ENCODE measurements around the gene EPN3. TPM values are rescaled to one million over a fixed set of nuclear protein-coding genes. Genes with fewer than 3 reads are reported as not detected.

EPN3 gene
- total RNA-seq, 2 experiments from 2014 or later = 0.28 TPM; not detected in 1

GRCh38 chr17:50590946-50591737 is 58.6 kb downstream of the EPN3 start:
- Histone ChIP-seq H3K36me3 (ENCODE audit: insufficient read depth, low read length) (no peaks in the 10 kb centered on the region), H3K9me3 (ENCODE audit: low read length) (no peaks in the 10 kb centered on the region), H3K9me2 (ENCODE audit: insufficient read depth, low read length) (no peaks in the 10 kb centered on the region), H3K4me1 (ENCODE audit: insufficient read depth, low read length, poor library complexity, severe bottlenecking) (no peaks in the 10 kb centered on the region), H3K27ac (ENCODE audit: low read depth, low read length, poor library complexity, severe bottlenecking) (no peak overlapping the region), H3K4me3 (ENCODE audit: low read depth, low read length, poor library complexity, severe bottlenecking) (no peak overlapping the region), H4K20me1 (ENCODE audit: insufficient read depth, low read length) (no peaks in the 10 kb centered on the region), H3K79me2 (ENCODE audit: insufficient read depth, low read depth, low read length) (no peaks in the 10 kb centered on the region), H2AFZ (ENCODE audit: low read length) (no peak overlapping the region), H3K4me2 (ENCODE audit: low read length) (no peak overlapping the region)
- intact Hi-C loops (cut with micrococcal nuclease; ENCODE audit: unreplicated experiment) = no loop called here
- ChIA-PET POLR2A (no interaction called here), CTCF (ENCODE audit: unreplicated experiment) (no interaction called here)
- DNase-seq (ENCODE audit: low spot score) = no peak
- no TSS peak for BruUV-seq (replicated peaks)
- no peak for TF ChIP-seq CTCF (conservative IDR thresholded peaks at IDR 0.05; ENCODE audit: low read length)
- no peak for TF ChIP-seq EZH2phosphoT487 (IDR thresholded peaks at IDR 0.05; ENCODE audit: borderline replicate concordance, low read depth, low read length)

GRCh38 chr17:50593321-50593720 is 60.8 kb downstream of the EPN3 start:
- ChIA-PET CTCF (ENCODE audit: unreplicated experiment) (no interaction called here), POLR2A (no interaction called here)
- Histone ChIP-seq H2AFZ (ENCODE audit: low read length) (no peak overlapping the region), H3K9me3 (ENCODE audit: low read length) (no peaks in the 10 kb centered on the region), H4K20me1 (ENCODE audit: insufficient read depth, low read length) (no peaks in the 10 kb centered on the region), H3K36me3 (ENCODE audit: insufficient read depth, low read length) (no peaks in the 10 kb centered on the region), H3K9me2 (ENCODE audit: insufficient read depth, low read length) (no peaks in the 10 kb centered on the region), H3K4me2 (ENCODE audit: low read length) (no peak overlapping the region), H3K79me2 (ENCODE audit: insufficient read depth, low read depth, low read length) (no peaks in the 10 kb centered on the region), H3K27ac (ENCODE audit: low read depth, low read length, poor library complexity, severe bottlenecking) (no peak overlapping the region), H3K4me3 (ENCODE audit: low read depth, low read length, poor library complexity, severe bottlenecking) (no peak overlapping the region), H3K4me1 (ENCODE audit: insufficient read depth, low read length, poor library complexity, severe bottlenecking) (peaks cover 2% of the 10 kb centered on the region)
- intact Hi-C loops (cut with micrococcal nuclease; ENCODE audit: unreplicated experiment) = no loop called here
- DNase-seq (ENCODE audit: low spot score) = no peak
- TF ChIP-seq EZH2phosphoT487 (IDR thresholded peaks at IDR 0.05; ENCODE audit: borderline replicate concordance, low read depth, low read length) (no peak), CTCF (conservative IDR thresholded peaks at IDR 0.05; ENCODE audit: low read length) (no peak)
- no TSS peak for BruUV-seq (replicated peaks)

Other genes starting within 250 kb of the EPN3 start
- gene XYLT2, start 186.6 kb upstream of the EPN3 start, total RNA-seq (2014; rRNA removed; shearing (Covaris generic)) = 22.4 and 22.5 TPM in 2 replicates
- gene XYLT2, start 186.6 kb upstream of the EPN3 start, total RNA-seq (2022) = 20.9 and 25.5 TPM in 2 replicates
- gene MRPL27, start 159.6 kb upstream of the EPN3 start, total RNA-seq (2014; rRNA removed; shearing (Covaris generic)) = 80.2 and 85.1 TPM in 2 replicates
- 63.9 and 68.8 TPM in 2 replicates for gene MRPL27, start 159.6 kb upstream of the EPN3 start, total RNA-seq (2022)
- gene EME1, start 159.5 kb upstream of the EPN3 start, total RNA-seq (2014; rRNA removed; shearing (Covaris generic)) = 25.2 and 34.0 TPM in 2 replicates
- gene EME1, start 159.5 kb upstream of the EPN3 start, total RNA-seq (2022) = 34.2 and 38.2 TPM in 2 replicates
- 81.9 and 87.4 TPM in 2 replicates for gene LRRC59, start 135.2 kb upstream of the EPN3 start, total RNA-seq (2014; rRNA removed; shearing (Covaris generic))
- gene LRRC59, start 135.2 kb upstream of the EPN3 start, total RNA-seq (2022) = 111 and 125 TPM in 2 replicates
- 38.6 and 48.1 TPM in 2 replicates for gene ACSF2, start 106.5 kb upstream of the EPN3 start, total RNA-seq (2014; rRNA removed; shearing (Covaris generic))
- 42.7 and 48.2 TPM in 2 replicates for gene ACSF2, start 106.5 kb upstream of the EPN3 start, total RNA-seq (2022)
- gene CHAD, start 63.9 kb upstream of the EPN3 start, total RNA-seq (2014; rRNA removed; shearing (Covaris generic)) = not detected in 2 replicates
- gene CHAD, start 63.9 kb upstream of the EPN3 start, total RNA-seq (2022) = not detected in 2 replicates
- gene RSAD1, start 53.9 kb upstream of the EPN3 start, total RNA-seq (2014; rRNA removed; shearing (Covaris generic)) = 22.6 and 25.0 TPM in 2 replicates
- gene RSAD1, start 53.9 kb upstream of the EPN3 start, total RNA-seq (2022) = 27.9 and 28.1 TPM in 2 replicates
- 3.0 and 5.0 TPM in 2 replicates for gene MYCBPAP, start 24.3 kb upstream of the EPN3 start, total RNA-seq (2014; rRNA removed; shearing (Covaris generic))
- 6.8 and 7.8 TPM in 2 replicates for gene MYCBPAP, start 24.3 kb upstream of the EPN3 start, total RNA-seq (2022)
- gene SPATA20, start 14.4 kb downstream of the EPN3 start, total RNA-seq (2014; rRNA removed; shearing (Covaris generic)) = 4.5 and 8.3 TPM in 2 replicates
- 7.9 and 11.5 TPM in 2 replicates for gene SPATA20, start 14.4 kb downstream of the EPN3 start, total RNA-seq (2022)
- not detected in 2 replicates for gene CACNA1G, start 28.0 kb downstream of the EPN3 start, total RNA-seq (2014; rRNA removed; shearing (Covaris generic))
- gene CACNA1G, start 28.0 kb downstream of the EPN3 start, total RNA-seq (2022) = not detected in 2 replicates
- not detected in 2 replicates for gene ABCC3, start 102.1 kb downstream of the EPN3 start, total RNA-seq (2014; rRNA removed; shearing (Covaris generic))
- not detected in 2 replicates for gene ABCC3, start 102.1 kb downstream of the EPN3 start, total RNA-seq (2022)
- 25.7 and 27.7 TPM in 2 replicates for gene ANKRD40, start 175.2 kb downstream of the EPN3 start, total RNA-seq (2014; rRNA removed; shearing (Covaris generic))
- gene ANKRD40, start 175.2 kb downstream of the EPN3 start, total RNA-seq (2022) = 47.9 and 50.4 TPM in 2 replicates
- gene LUC7L3, start 186.9 kb downstream of the EPN3 start, total RNA-seq (2014; rRNA removed; shearing (Covaris generic)) = 109 and 190 TPM in 2 replicates
- gene LUC7L3, start 186.9 kb downstream of the EPN3 start, total RNA-seq (2022) = 190 and 206 TPM in 2 replicates
- gene ANKRD40CL, start 234.8 kb downstream of the EPN3 start, total RNA-seq (2014; rRNA removed; shearing (Covaris generic)) = 0.18 TPM in 1 of 2 replicates, not detected in the other
- not detected in 2 replicates for gene ANKRD40CL, start 234.8 kb downstream of the EPN3 start, total RNA-seq (2022)

Measured in OCI-LY7 (cell line).